ENCODE results near the gene DGCR2.

DGCR2 gene

GRCh38 chr22:18999416-18999815 lies 122.8 kb downstream of the DGCR2 start:
- Histone ChIP-seq H3K4me1 (ENCODE audit: control insufficient read depth, insufficient read depth, low read length) (no peaks in the 10 kb centered on the region), H3K27me3 (ENCODE audit: control insufficient read depth, insufficient read depth, low read length) (peaks cover 9% of the 10 kb centered on the region), H3K36me3 (ENCODE audit: control insufficient read depth, insufficient read depth, low read length) (no peaks in the 10 kb centered on the region), H3K9ac (ENCODE audit: low read length) (no peak overlapping the region), H3K4me3 (ENCODE audit: low read length) (no peak overlapping the region), H3K9me3 (ENCODE audit: control insufficient read depth, low read length) (no peaks in the 10 kb centered on the region)

GRCh38 chr22:18999008-18999407 lies 123.2 kb downstream of the DGCR2 start:
- Histone ChIP-seq H3K4me3 (ENCODE audit: low read length) (no peak overlapping the region), H3K27me3 (ENCODE audit: control insufficient read depth, insufficient read depth, low read length) (peaks cover 9% of the 10 kb centered on the region)

GRCh38 chr22:18997925-18998315 lies 124.3 kb downstream of the DGCR2 start:
- no peaks in the 10 kb centered on the region for H3K4me1 ChIP-seq (ENCODE audit: control insufficient read depth, insufficient read depth, low read length)
- H3K27me3 ChIP-seq (ENCODE audit: control insufficient read depth, insufficient read depth, low read length), result peaks cover 9% of the 10 kb centered on the region
- no peak overlapping the region for H3K4me3 ChIP-seq (ENCODE audit: low read length)
- no peak overlapping the region for H3K9ac ChIP-seq (ENCODE audit: low read length)
- no peaks in the 10 kb centered on the region for H3K9me3 ChIP-seq (ENCODE audit: control insufficient read depth, low read length)
- H3K36me3 ChIP-seq (ENCODE audit: control insufficient read depth, insufficient read depth, low read length), result no peaks in the 10 kb centered on the region

More at GRCh38 chr22:18999008-18999407, 123.2 kb downstream of the DGCR2 start:
- no peaks in the 10 kb centered on the region for H3K9me3 ChIP-seq (ENCODE audit: control insufficient read depth, low read length)
- H3K9ac ChIP-seq (ENCODE audit: low read length), result no peak overlapping the region
- H3K4me1 ChIP-seq (ENCODE audit: control insufficient read depth, insufficient read depth, low read length), result no peaks in the 10 kb centered on the region
- no peaks in the 10 kb centered on the region for H3K36me3 ChIP-seq (ENCODE audit: control insufficient read depth, insufficient read depth, low read length)

GRCh38 chr22:18997306-18997924 lies 124.8 kb downstream of the DGCR2 start:
- no peak overlapping the region for H3K9ac ChIP-seq (ENCODE audit: low read length)
- peaks cover 9% of the 10 kb centered on the region for H3K27me3 ChIP-seq (ENCODE audit: control insufficient read depth, insufficient read depth, low read length)
- no peaks in the 10 kb centered on the region for H3K36me3 ChIP-seq (ENCODE audit: control insufficient read depth, insufficient read depth, low read length)
- no peaks in the 10 kb centered on the region for H3K9me3 ChIP-seq (ENCODE audit: control insufficient read depth, low read length)
- no peak overlapping the region for H3K4me3 ChIP-seq (ENCODE audit: low read length)
- no peaks in the 10 kb centered on the region for H3K4me1 ChIP-seq (ENCODE audit: control insufficient read depth, insufficient read depth, low read length)

- Histone ChIP-seq H3K27me3 (ENCODE audit: control insufficient read depth, insufficient read depth, low read length) (peaks cover 9% of the 10 kb centered on the region), H3K4me3 (ENCODE audit: low read length) (no peak overlapping the region), H3K36me3 (ENCODE audit: control insufficient read depth, insufficient read depth, low read length) (no peaks in the 10 kb centered on the region), H3K9ac (ENCODE audit: low read length) (no peak overlapping the region), H3K4me1 (ENCODE audit: control insufficient read depth, insufficient read depth, low read length) (no peaks in the 10 kb centered on the region), H3K9me3 (ENCODE audit: control insufficient read depth, low read length) (no peaks in the 10 kb centered on the region)
Observed at GRCh38 chr22:18996376-18996900, 125.8 kb downstream of the DGCR2 start.

GRCh38 chr22:18995327-18995711 lies 126.9 kb downstream of the DGCR2 start:
- Histone ChIP-seq H3K36me3 (ENCODE audit: control insufficient read depth, insufficient read depth, low read length) (no peaks in the 10 kb centered on the region), H3K9ac (ENCODE audit: low read length) (no peak overlapping the region), H3K4me1 (ENCODE audit: control insufficient read depth, insufficient read depth, low read length) (no peaks in the 10 kb centered on the region), H3K27me3 (ENCODE audit: control insufficient read depth, insufficient read depth, low read length) (peaks cover 9% of the 10 kb centered on the region), H3K4me3 (ENCODE audit: low read length) (no peak overlapping the region), H3K9me3 (ENCODE audit: control insufficient read depth, low read length) (no peaks in the 10 kb centered on the region)

GRCh38 chr22:18994701-18995326 lies 127.4 kb downstream of the DGCR2 start:
- Histone ChIP-seq H3K4me3 (ENCODE audit: low read length) (no peak overlapping the region), H3K9ac (ENCODE audit: low read length) (no peak overlapping the region), H3K9me3 (ENCODE audit: control insufficient read depth, low read length) (no peaks in the 10 kb centered on the region), H3K27me3 (ENCODE audit: control insufficient read depth, insufficient read depth, low read length) (peaks cover 9% of the 10 kb centered on the region), H3K36me3 (ENCODE audit: control insufficient read depth, insufficient read depth, low read length) (no peaks in the 10 kb centered on the region), H3K4me1 (ENCODE audit: control insufficient read depth, insufficient read depth, low read length) (no peaks in the 10 kb centered on the region)

GRCh38 chr22:18994056-18994455 lies 128.2 kb downstream of the DGCR2 start:
- Histone ChIP-seq H3K36me3 (ENCODE audit: control insufficient read depth, insufficient read depth, low read length) (no peaks in the 10 kb centered on the region), H3K27me3 (ENCODE audit: control insufficient read depth, insufficient read depth, low read length) (peaks cover 9% of the 10 kb centered on the region), H3K9me3 (ENCODE audit: control insufficient read depth, low read length) (no peaks in the 10 kb centered on the region)

GRCh38 chr22:18992543-18993198 lies 129.5 kb downstream of the DGCR2 start:
- Histone ChIP-seq H3K36me3 (ENCODE audit: control insufficient read depth, insufficient read depth, low read length) (no peaks in the 10 kb centered on the region), H3K9me3 (ENCODE audit: control insufficient read depth, low read length) (no peaks in the 10 kb centered on the region), H3K4me1 (ENCODE audit: control insufficient read depth, insufficient read depth, low read length) (no peaks in the 10 kb centered on the region), H3K4me3 (ENCODE audit: low read length) (no peak overlapping the region), H3K9ac (ENCODE audit: low read length) (no peak overlapping the region), H3K27me3 (ENCODE audit: control insufficient read depth, insufficient read depth, low read length) (peaks cover 6% of the 10 kb centered on the region)

More at GRCh38 chr22:18994056-18994455, 128.2 kb downstream of the DGCR2 start:
- H3K4me3 ChIP-seq (ENCODE audit: low read length), result no peak overlapping the region
- H3K9ac ChIP-seq (ENCODE audit: low read length), result no peak overlapping the region
- H3K4me1 ChIP-seq (ENCODE audit: control insufficient read depth, insufficient read depth, low read length), result no peaks in the 10 kb centered on the region

GRCh38 chr22:18991821-18992442 lies 130.3 kb downstream of the DGCR2 start:
- Histone ChIP-seq H3K4me3 (ENCODE audit: low read length) (no peak overlapping the region), H3K36me3 (ENCODE audit: control insufficient read depth, insufficient read depth, low read length) (no peaks in the 10 kb centered on the region), H3K9ac (ENCODE audit: low read length) (no peak overlapping the region), H3K27me3 (ENCODE audit: control insufficient read depth, insufficient read depth, low read length) (peaks cover 3% of the 10 kb centered on the region), H3K9me3 (ENCODE audit: control insufficient read depth, low read length) (no peaks in the 10 kb centered on the region), H3K4me1 (ENCODE audit: control insufficient read depth, insufficient read depth, low read length) (no peaks in the 10 kb centered on the region)

- no peaks in the 10 kb centered on the region for H3K36me3 ChIP-seq (ENCODE audit: control insufficient read depth, insufficient read depth, low read length)
- H3K9ac ChIP-seq (ENCODE audit: low read length), result no peak overlapping the region
- no peaks in the 10 kb centered on the region for H3K9me3 ChIP-seq (ENCODE audit: control insufficient read depth, low read length)
- H3K4me1 ChIP-seq (ENCODE audit: control insufficient read depth, insufficient read depth, low read length), result no peaks in the 10 kb centered on the region
- H3K27me3 ChIP-seq (ENCODE audit: control insufficient read depth, insufficient read depth, low read length), result peaks cover 3% of the 10 kb centered on the region
- H3K4me3 ChIP-seq (ENCODE audit: low read length), result no peak overlapping the region
Observed at GRCh38 chr22:18991138-18991432, 131.1 kb downstream of the DGCR2 start.
